Skeletal muscle tissue (tissue), 4 donors: ENCODE measurements around the gene VPS41. TPM values are rescaled to one million over a fixed set of nuclear protein-coding genes. Genes with fewer than 3 reads are reported as not detected.

Source experiments
- H3K27ac ChIP-seq: one replicate; pipeline ENCODE4 v1.7.0; 2013; ENCODE audit warnings: mild to moderate bottlenecking, low read depth, low read length, inconsistent platforms
- H3K27me3 ChIP-seq, 3 donors: one replicate each; pipeline ENCODE4 v1.7.0; 2013; ENCODE audit warnings: low read length in 3 of 3; ENCODE audit not compliant: control insufficient read depth in 3 of 3, insufficient read depth in 3 of 3
- H3K36me3 ChIP-seq, 3 donors: one replicate each; pipeline ENCODE4 v1.7.0; 2013; ENCODE audit warnings: low read length in 3 of 3; ENCODE audit not compliant: control insufficient read depth in 3 of 3, insufficient read depth in 3 of 3
- H3K4me1 ChIP-seq, 3 donors: one replicate each; pipeline ENCODE4 v1.7.0; 2013; ENCODE audit warnings: low read length in 3 of 3, mild to moderate bottlenecking in 3 of 3; ENCODE audit not compliant: control insufficient read depth in 3 of 3, insufficient read depth in 3 of 3
- H3K4me3 ChIP-seq, 3 donors: one replicate each; pipeline ENCODE4 v1.7.0; 2013; ENCODE audit warnings: low read length in 3 of 3
- H3K9ac ChIP-seq, 3 donors: one replicate each; pipeline ENCODE4 v1.7.0; 2013; ENCODE audit warnings: low read length in 3 of 3, mild to moderate bottlenecking in 3 of 3, moderate library complexity in 2 of 3, low read depth in 1 of 3
- H3K9me3 ChIP-seq, 3 donors: one replicate each; pipeline ENCODE4 v1.7.0; 2013; ENCODE audit warnings: low read length in 3 of 3; ENCODE audit not compliant: control insufficient read depth in 3 of 3
- total RNA-seq: library from RNA; depleted of rRNA; stranded (reverse); fragments of >200 nt; gene quantifications from one replicate; pipeline ENCODE4 v1.2.3, GENCODE V29; 2014
- donor health status: Osteomylitis.

The VPS41 gene
- total RNA-seq, 1 donor from 2014 or later = 35.5 TPM

- Histone ChIP-seq H3K27ac (no peak overlapping the region), H3K4me3 (no peak overlapping the region), H3K36me3 (no peaks in the 10 kb centered on the region), H3K9ac (no peak overlapping the region), H3K4me1 (peaks cover 0 to 4% (median 0%) of the 10 kb centered on the region in 3 donors), H3K9me3 (peaks cover 0 to 2% (median 0%) of the 10 kb centered on the region in 3 donors), H3K27me3 (no peaks in the 10 kb centered on the region)
Measured at GRCh38 chr7:38673795-38674194, 235.2 kb downstream of the VPS41 start.

Other genes starting within 250 kb of the VPS41 start
- gene POU6F2, start 68.7 kb upstream of the VPS41 start, total RNA-seq = not detected